ENCODE data around the gene VWF. TPM values are rescaled to one million over a fixed set of nuclear protein-coding genes. Genes with fewer than 3 reads are reported as not detected.
A peak's percentile ranks its signal among the peaks of the same experiment; 100 is the strongest.

VWF gene
- total and polyA plus RNA-seq, 11 donors = 125 to 503 (median 238) TPM

GRCh38 chr12:5921966-5922899 is 202.2 kb downstream of the VWF start:
- H3K27me3 ChIP-seq = no peaks in the 10 kb centered on the region
- intact Hi-C loops (cut with DNase I) = no loop called here
- ATAC-seq (no peak), DNase-seq (no peak)
- no peak overlapping the region for H3K27ac ChIP-seq
- no peaks in the 10 kb centered on the region for H3K9me3 ChIP-seq
- H3K36me3 ChIP-seq = peaks cover 0 to 12% (median 4%) of the 10 kb centered on the region in 9 donors
- WGBS, 4 donors = 74 to 82% (median 77%) methylated on average over 11 to 15 of the region's 15 CpGs
- TF ChIP-seq, protein P1, sequence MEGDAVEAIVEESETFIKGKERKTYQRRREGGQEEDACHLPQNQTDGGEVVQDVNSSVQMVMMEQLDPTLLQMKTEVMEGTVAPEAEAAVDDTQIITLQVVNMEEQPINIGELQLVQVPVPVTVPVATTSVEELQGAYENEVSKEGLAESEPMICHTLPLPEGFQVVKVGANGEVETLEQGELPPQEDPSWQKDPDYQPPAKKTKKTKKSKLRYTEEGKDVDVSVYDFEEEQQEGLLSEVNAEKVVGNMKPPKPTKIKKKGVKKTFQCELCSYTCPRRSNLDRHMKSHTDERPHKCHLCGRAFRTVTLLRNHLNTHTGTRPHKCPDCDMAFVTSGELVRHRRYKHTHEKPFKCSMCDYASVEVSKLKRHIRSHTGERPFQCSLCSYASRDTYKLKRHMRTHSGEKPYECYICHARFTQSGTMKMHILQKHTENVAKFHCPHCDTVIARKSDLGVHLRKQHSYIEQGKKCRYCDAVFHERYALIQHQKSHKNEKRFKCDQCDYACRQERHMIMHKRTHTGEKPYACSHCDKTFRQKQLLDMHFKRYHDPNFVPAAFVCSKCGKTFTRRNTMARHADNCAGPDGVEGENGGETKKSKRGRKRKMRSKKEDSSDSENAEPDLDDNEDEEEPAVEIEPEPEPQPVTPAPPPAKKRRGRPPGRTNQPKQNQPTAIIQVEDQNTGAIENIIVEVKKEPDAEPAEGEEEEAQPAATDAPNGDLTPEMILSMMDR (IDR thresholded peaks at IDR 0.05) = no peak
- TF ChIP-seq POLR2A (IDR thresholded peaks at IDR 0.05) = no peak
- H3K4me1 ChIP-seq = no peaks in the 10 kb centered on the region
- no peak overlapping the region for H3K4me3 ChIP-seq

DNA sequence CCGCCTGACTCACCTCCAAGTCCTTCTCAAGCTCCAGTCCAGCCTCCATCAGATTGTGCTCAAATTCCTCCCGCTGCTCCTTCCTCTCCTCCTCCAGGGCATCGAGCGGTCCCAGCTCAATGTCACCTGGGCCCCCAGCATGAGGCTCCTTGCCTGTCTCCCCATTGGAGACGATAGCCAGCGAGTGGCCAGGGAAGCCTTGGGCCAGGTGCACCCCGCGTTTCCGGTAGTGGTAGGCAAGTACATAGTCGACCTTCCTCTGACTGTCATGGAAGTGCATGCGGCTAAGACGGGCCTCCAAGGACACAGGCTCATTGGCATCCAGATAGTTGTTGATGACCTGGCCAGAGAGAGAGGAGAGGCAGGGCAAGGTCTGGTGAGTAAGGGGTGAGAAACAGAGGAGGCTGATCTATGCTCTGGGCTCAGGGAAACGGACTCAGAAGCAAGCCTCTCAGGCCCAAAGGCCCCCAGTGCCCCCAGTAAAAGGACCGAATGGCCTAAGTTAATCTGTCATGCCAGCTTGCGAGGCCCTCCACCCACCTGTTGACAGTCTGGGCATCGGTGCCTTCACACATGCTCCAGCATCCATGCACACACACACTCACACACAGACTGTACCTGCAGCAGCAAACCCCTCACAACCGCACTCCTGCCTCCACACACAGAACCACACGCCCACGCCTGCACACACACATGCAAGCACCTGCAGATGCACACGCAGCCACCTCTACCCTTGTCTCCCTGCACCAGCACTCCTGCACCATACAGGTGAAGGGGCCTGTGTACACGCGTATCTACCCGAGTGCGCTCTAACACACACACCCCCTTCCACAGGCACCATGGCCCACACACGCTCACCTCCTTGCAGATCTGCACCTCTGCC is 203.2 kb downstream of the VWF start:
- H3K27me3 ChIP-seq = no peaks in the 10 kb centered on the region
- peaks cover 0 to 13% (median 4%) of the 10 kb centered on the region in 9 donors for H3K36me3 ChIP-seq
- ATAC-seq (peak in 1 of 4 donors; percentile 33), DNase-seq (no peak)
- 95 to 96% (median 96%) methylated on average over 25 of the region's 25 CpGs for WGBS, 4 donors
- intact Hi-C loops (cut with DNase I) = no loop called here
- TF ChIP-seq POLR2A (IDR thresholded peaks at IDR 0.05) = no peak
- TF ChIP-seq, protein P1 (IDR thresholded peaks at IDR 0.05) = no peak
- no peaks in the 10 kb centered on the region for H3K9me3 ChIP-seq
- H3K4me1 ChIP-seq = no peaks in the 10 kb centered on the region
- H3K4me3 ChIP-seq = no peak overlapping the region
- H3K27ac ChIP-seq = no peak overlapping the region

- ATAC-seq = peak in 1 of 4 donors; percentile 44
- TF ChIP-seq POLR2A (IDR thresholded peaks at IDR 0.05) = no peak
- TF ChIP-seq, protein P1 (IDR thresholded peaks at IDR 0.05) = no peak
These were observed 207.6 kb downstream of the VWF start for GRCh38 chr12:5916785-5917290.

More at GRCh38 chr12:5916785-5917290, 207.6 kb downstream of the VWF start:
- no peaks in the 10 kb centered on the region for H3K4me1 ChIP-seq
- 77 to 90% (median 81%) methylated on average over 9 of the region's 9 CpGs for WGBS, 4 donors
- no peak for DNase-seq
- H3K36me3 ChIP-seq = peaks cover 0 to 14% (median 0%) of the 10 kb centered on the region in 9 donors
- intact Hi-C loops (cut with DNase I) = no loop called here
- no peak overlapping the region for H3K27ac ChIP-seq
- H3K9me3 ChIP-seq = no peaks in the 10 kb centered on the region
- H3K27me3 ChIP-seq = no peaks in the 10 kb centered on the region
- H3K4me3 ChIP-seq = no peak overlapping the region

All from heart left ventricle (tissue), 16 donors.